ENCODE results near the gene CDT1.

DNA sequence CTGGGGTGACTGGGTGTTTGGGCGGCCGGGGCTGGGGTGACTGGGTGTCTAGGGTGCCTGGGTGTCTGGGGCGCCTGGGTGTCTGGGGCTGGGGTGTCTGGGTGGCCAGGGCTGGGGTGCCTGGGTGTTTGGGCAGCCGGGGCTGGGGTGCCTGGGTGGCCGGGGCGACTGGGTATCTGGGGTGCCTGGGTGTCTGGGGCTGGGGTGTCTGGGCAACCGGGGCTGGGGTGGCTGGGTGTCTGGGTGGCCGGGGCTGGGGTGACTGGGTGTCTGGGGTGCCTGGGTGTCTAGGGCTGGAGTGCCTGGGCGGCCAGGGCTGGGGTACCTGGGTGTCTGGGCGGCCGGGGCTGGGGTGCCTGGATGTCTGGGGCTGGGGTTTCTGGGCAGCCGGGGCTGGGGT is 21.6 kb downstream of the CDT1 start:
- TF ChIP-seq, protein P1, sequence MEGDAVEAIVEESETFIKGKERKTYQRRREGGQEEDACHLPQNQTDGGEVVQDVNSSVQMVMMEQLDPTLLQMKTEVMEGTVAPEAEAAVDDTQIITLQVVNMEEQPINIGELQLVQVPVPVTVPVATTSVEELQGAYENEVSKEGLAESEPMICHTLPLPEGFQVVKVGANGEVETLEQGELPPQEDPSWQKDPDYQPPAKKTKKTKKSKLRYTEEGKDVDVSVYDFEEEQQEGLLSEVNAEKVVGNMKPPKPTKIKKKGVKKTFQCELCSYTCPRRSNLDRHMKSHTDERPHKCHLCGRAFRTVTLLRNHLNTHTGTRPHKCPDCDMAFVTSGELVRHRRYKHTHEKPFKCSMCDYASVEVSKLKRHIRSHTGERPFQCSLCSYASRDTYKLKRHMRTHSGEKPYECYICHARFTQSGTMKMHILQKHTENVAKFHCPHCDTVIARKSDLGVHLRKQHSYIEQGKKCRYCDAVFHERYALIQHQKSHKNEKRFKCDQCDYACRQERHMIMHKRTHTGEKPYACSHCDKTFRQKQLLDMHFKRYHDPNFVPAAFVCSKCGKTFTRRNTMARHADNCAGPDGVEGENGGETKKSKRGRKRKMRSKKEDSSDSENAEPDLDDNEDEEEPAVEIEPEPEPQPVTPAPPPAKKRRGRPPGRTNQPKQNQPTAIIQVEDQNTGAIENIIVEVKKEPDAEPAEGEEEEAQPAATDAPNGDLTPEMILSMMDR (IDR thresholded peaks at IDR 0.05) = no peak
- no peak for TF ChIP-seq POLR2A (IDR thresholded peaks at IDR 0.05)
